Nephron progenitor cell (in vitro differentiated cells): ENCODE measurements around the gene TTLL5.

Experiments used
- DNase-seq: peaks from one replicate; pipeline ENCODE4 v3.0.0; 2021
- H3K27ac Mint-ChIP-seq: 2 replicates; pipeline ENCODE4 v1.8.0; 2021; ENCODE audit warnings: mild to moderate bottlenecking, moderate library complexity, mixed read lengths
- H3K27me3 Mint-ChIP-seq: 2 replicates; pipeline ENCODE4 v1.8.0; 2021; ENCODE audit warnings: mild to moderate bottlenecking, low read depth, mixed read lengths; ENCODE audit not compliant: poor library complexity
- H3K36me3 Mint-ChIP-seq: 2 replicates; pipeline ENCODE4 v1.8.0; 2021; ENCODE audit warnings: low read depth, mixed read lengths
- H3K4me1 Mint-ChIP-seq: 2 replicates; pipeline ENCODE4 v1.8.0; 2021; ENCODE audit warnings: mixed read lengths
- H3K4me3 Mint-ChIP-seq: 2 replicates; pipeline ENCODE4 v1.8.0; 2021; ENCODE audit warnings: mild to moderate bottlenecking, moderate library complexity, mixed read lengths
- H3K9me3 Mint-ChIP-seq: 2 replicates; pipeline ENCODE4 v1.8.0; 2021; ENCODE audit warnings: mild to moderate bottlenecking, moderate library complexity, mixed read lengths
- TF ChIP-seq, protein P1 (sequence below): fragments of 200-600 bp; sonication (generic); IDR thresholded peaks from 2 replicates; pipeline ENCODE4 v1.5.0; 2021; ENCODE audit warnings: antibody characterized with exemption

The TTLL5 gene

DNA sequence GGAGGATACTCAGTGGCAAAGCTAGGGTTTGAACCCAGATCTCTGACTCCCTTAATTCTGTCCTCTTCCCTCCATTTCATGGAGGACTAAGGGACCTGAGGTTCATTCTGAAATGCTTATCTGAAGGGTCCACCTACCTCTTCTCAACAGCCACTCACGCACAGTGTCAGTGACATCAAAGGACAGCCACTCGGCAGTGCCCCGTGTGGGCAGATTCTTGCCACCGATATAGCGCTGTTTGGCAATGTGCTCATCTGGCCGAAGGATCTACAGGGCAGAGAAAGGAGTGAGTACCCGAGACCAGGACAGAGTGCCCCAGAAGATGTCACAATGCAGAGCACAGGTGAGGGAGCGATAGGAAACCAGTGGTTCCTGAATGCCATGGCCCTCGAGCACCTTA, 309.9 kb downstream of the TTLL5 start:
- Mint-ChIP-seq H3K27me3 (peaks cover 4% of the 10 kb centered on the region), H3K36me3 (peaks cover 11% of the 10 kb centered on the region), H3K4me1 (peaks cover 5% of the 10 kb centered on the region), H3K4me3 (no peak overlapping the region), H3K27ac (no peak overlapping the region), H3K9me3 (no peaks in the 10 kb centered on the region)
- TF ChIP-seq, protein P1, sequence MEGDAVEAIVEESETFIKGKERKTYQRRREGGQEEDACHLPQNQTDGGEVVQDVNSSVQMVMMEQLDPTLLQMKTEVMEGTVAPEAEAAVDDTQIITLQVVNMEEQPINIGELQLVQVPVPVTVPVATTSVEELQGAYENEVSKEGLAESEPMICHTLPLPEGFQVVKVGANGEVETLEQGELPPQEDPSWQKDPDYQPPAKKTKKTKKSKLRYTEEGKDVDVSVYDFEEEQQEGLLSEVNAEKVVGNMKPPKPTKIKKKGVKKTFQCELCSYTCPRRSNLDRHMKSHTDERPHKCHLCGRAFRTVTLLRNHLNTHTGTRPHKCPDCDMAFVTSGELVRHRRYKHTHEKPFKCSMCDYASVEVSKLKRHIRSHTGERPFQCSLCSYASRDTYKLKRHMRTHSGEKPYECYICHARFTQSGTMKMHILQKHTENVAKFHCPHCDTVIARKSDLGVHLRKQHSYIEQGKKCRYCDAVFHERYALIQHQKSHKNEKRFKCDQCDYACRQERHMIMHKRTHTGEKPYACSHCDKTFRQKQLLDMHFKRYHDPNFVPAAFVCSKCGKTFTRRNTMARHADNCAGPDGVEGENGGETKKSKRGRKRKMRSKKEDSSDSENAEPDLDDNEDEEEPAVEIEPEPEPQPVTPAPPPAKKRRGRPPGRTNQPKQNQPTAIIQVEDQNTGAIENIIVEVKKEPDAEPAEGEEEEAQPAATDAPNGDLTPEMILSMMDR: no peak
- DNase-seq: no peak

DNA sequence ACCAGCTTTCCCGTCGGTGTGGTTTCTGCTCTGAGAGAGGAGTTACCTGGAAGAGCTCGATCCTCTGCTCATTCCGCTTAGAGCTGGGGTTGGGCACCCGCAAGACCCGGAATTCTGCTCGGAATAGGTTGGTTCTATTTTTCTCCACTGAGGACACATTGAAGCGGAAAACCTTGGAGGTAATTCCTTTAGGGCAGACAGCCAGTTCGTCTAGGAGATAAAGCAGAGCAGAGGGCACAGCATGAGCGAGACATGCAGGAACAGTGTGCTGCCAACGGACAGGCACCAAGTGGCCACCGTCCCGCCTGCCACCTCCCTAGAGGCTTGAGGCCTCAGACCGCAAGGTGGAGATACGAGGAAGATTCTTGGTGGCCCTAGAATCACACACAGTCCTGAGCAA, 310.5 kb downstream of the TTLL5 start:
- Mint-ChIP-seq H3K4me1 (peaks cover 9% of the 10 kb centered on the region), H3K4me3 (no peak overlapping the region), H3K27ac (no peak overlapping the region), H3K36me3 (peaks cover 5% of the 10 kb centered on the region), H3K27me3 (peaks cover 5% of the 10 kb centered on the region), H3K9me3 (no peaks in the 10 kb centered on the region)
- TF ChIP-seq, protein P1: no peak
- no peak for DNase-seq

DNA sequence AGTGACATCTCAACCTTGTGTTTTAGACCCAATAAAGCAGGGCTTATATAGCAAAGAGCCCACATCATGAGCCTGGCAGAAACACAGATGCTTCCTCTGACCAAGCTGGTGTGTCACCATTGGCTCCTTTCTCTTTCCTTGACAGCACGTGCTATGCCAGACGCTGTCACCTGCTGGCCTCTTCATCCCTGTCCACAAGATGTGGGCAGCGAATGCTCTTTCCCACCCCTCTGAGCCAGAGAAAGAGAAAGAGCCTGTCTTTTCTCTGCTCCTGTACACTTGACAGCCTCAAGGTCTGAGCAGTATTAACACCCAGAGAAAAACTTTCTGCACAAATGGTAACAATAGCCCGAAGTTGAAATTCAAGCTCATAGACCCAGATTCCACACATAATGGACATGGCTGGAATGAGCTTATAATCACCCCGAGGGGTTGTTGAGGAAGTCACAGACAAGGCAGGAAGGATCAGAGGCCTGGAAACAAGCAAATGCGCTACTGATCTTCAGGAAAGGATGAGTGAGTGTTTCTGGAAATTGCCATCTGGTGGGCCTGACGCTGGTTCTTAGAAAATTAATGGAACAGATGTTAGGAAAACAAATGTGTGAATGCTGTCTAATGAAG, 311.9 kb downstream of the TTLL5 start:
- H3K27me3 Mint-ChIP-seq: peaks cover 10% of the 10 kb centered on the region
- DNase-seq: no peak
- H3K36me3 Mint-ChIP-seq: peaks cover 4% of the 10 kb centered on the region
- H3K9me3 Mint-ChIP-seq: no peaks in the 10 kb centered on the region
- peaks cover 23% of the 10 kb centered on the region for H3K4me1 Mint-ChIP-seq
- no peak overlapping the region for H3K4me3 Mint-ChIP-seq
- TF ChIP-seq, protein P1: no peak
- no peak overlapping the region for H3K27ac Mint-ChIP-seq

DNA sequence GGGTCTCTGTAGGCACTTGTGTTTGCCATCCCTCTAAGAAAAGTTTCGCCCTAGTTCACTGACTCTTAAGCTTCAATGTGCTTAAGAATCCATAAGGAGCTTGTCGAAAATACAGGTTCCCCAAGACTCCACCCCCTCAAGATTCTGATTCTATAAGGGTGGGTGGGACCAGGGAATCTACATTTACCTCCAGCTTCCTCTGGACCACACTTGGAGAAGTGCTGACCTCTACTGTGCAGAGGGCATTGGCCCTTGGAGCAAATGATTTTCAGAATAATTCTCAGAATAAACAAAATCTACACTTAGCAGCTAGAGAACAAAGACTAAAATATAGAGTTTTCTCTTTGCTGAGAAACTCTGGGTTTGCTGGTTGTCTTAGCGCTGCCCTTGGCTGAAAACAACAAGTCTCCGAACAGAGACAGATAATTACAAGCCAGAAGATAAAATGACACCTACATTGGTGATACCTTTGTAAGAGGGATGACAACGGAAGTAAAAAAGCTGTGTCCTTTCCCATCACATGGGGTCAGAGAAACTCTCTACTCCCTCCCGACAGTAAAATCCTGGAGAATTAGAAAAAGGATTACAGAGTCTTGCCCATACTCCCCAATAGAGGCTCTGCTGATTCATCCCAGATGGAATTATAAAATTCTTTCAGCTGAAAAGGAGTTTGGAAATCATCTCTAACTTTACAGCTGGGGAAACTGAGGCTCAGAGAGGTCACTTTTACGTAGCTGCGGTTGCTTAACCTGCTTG, 316.0 kb downstream of the TTLL5 start:
- Mint-ChIP-seq H3K4me1 (peaks cover 64% of the 10 kb centered on the region), H3K9me3 (no peaks in the 10 kb centered on the region), H3K4me3 (no peak overlapping the region), H3K36me3 (no peaks in the 10 kb centered on the region), H3K27me3 (peaks cover 11% of the 10 kb centered on the region), H3K27ac (no peak overlapping the region)
- TF ChIP-seq, protein P1: no peak
- no peak for DNase-seq

DNA sequence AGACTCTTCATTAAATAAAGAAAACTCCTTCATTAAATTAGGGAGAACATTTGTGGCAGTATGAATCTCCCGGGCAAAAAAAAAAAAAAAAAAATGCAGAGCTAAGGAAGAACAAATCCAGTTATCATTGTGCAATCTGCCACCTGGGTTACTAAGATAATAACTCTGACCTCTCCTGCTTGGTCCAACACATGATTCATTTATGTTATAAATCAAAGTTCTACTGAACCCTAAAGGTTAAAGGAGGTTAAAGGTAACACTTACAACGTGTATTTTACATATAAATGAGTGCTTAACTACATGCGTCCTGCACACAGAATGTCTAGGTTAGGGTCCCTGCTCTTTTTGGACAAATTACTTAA, 316.5 kb downstream of the TTLL5 start:
- Mint-ChIP-seq H3K27ac (no peak overlapping the region), H3K27me3 (peaks cover 15% of the 10 kb centered on the region), H3K4me3 (no peak overlapping the region), H3K36me3 (no peaks in the 10 kb centered on the region), H3K4me1 (peaks cover 59% of the 10 kb centered on the region), H3K9me3 (no peaks in the 10 kb centered on the region)
- TF ChIP-seq, protein P1: no peak
- no peak for DNase-seq
